Stimulated activated CD8-positive, alpha-beta memory T cell treated with anti-CD3 and anti-CD28 coated beads, Interleukin-7, amount 100 ng/mL, for 1 hour (primary cell): ENCODE data around the gene PNPLA2.
A peak's percentile ranks its signal among the peaks of the same experiment; 100 is the strongest.

Experiments used
- DNase-seq, 2 donors: peaks; one replicate each; pipeline ENCODE4 v3.0.0-alpha.2; 2020; ENCODE audit warnings: low read depth in 2 of 2

PNPLA2 gene

GRCh38 chr11:815675-816432 lies 2.9 kb upstream of the PNPLA2 start:
- no peak for DNase-seq

- DNase-seq, result no peak
Measured at GRCh38 chr11:816433-816779, 2.3 kb upstream of the PNPLA2 start.

DNA sequence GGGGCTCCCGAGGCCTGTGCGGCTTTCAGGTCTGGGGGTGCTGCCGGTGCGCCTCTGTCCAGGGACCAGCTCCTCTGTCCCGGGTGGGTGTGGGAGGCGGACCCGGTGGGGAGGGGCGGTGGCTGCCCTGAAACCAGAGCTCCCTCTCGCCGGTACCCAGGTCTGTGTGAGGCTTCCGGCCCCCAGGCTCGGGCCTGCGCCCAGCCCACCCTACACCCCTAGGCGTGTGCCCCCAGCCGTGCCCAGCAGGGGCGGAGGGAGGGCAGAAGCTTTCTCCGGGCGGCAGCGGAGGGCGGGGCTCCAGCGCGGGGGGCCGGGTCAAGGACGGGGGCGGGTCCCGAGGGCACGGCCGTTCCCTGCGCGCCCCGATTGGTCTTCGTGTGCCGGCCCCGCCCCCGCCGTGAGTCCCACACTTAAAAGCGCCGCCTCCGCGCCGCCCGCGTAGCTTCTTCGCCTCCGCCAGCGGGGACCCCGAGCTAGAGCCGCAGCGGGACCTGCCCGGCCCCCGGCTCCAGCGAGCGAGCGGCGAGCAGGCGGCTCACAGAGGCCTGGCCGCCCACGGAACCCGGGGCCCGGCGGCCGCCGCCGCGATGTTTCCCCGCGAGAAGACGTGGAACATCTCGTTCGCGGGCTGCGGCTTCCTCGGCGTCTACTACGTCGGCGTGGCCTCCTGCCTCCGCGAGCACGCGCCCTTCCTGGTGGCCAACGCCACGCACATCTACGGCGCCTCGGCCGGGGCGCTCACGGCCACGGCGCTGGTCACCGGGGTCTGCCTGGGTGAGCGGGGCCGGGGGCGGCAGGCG lies 616 bp downstream of the PNPLA2 start:
- DNase-seq, result peak; percentile 83 to 88

DNA sequence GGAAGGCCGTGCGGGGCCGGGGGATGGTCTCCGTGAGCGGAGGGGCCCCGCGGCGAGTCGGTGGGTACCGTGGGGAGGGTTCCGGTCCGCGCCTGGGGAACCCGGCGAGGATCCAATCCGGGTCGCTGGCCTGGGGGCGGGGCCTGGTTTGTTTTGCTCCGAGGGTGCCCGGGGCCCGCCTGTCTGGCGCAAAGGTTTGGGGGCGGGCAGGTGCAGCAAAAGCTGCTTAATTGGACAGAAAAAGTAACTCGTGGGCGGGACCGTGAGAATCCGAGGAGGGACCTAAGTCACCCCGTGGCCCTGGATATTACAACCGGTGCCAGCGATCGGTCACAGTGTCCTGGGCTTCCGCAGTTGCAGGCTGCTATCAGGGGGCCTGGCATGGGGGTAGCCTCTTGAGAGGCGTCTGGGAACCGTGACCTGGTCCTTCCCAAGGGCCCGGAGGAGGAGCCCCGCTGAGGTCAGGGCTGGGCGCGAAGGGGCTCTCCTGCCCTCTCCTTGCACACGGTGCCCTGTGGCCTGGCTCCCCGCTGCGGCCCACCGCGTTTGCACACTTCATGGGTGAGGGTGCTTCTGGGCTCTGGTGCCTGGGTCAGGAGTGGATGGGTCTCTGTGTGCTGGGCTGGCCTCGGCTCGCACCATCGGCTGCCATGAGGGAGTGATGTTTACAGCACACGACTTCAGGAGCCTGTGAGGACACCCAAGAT lies 1.4 kb downstream of the PNPLA2 start:
- DNase-seq, result peak; percentile 87 to 90

DNA sequence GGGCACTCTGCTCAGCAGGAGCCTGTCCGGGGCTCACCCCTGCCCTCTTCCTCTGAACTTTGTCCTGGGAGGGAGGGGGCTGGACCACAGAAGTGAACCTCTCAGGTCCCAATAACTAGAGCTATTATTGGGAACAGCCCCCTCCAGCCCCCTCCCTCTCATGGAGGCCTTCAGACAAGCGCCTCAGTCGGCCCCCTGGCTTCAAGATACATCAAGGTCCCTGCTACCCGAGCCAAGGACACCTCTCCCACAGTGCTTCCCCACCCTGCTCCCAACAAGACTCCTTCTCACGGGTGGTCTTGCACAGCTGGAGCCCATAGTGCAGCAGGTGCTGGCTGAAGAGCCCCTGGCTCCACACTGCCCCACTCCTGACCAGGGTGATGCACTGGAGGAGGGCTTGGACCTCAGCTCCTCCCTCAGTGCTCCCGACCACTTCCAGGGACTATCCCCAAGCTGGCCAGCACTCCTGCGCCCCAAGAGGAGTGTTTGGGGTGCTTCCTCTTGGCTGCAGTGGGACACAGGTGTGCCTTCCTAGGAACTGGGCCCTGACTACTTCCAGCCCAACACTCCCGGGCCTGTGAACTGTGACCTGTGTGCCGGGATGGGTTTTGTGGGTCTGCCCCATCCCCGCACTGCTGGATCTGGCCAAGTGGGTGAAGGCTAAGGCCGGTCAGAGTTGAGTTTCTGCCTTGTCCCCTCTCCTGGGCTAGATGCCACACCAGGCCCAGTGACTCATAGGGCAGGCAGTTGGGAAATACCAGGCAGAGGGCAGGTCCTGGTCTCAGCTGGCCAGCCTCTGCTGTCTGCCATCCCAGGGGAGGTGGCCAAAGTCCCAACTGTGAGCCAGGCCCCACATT lies 2.2 kb downstream of the PNPLA2 start:
- no peak for DNase-seq

GRCh38 chr11:821512-822371 lies 3.0 kb downstream of the PNPLA2 start:
- DNase-seq, result no peak

DNA sequence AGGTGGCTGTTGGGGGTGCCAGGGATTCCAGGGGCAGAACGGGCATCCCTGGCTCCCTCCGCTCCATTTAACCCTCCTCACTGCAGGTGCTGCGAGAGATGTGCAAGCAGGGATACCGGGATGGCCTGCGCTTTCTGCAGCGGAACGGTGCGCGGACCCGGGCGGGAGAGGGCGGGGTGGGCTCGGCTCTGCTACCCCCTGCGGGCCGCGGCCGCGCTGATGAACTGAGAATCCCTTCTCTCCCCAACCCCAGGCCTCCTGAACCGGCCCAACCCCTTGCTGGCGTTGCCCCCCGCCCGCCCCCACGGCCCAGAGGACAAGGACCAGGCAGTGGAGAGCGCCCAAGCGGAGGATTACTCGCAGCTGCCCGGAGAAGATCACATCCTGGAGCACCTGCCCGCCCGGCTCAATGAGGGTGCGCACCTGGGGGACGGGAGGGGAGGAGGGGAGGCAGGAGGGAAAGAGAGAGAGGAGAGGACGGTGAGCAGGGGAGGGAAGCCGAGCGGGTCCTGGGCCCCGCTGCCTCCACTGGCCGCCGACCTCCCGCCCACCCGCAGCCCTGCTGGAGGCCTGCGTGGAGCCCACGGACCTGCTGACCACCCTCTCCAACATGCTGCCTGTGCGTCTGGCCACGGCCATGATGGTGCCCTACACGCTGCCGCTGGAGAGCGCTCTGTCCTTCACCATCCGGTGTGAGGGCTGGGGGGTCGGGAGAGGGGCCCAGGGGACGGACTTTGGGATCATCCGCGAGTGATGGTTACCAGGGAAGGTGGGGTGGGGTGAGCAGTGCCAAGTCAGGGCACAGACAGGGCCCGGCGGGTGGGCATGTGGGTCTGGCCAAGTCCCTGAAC lies 5.0 kb downstream of the PNPLA2 start:
- no peak for DNase-seq

DNA sequence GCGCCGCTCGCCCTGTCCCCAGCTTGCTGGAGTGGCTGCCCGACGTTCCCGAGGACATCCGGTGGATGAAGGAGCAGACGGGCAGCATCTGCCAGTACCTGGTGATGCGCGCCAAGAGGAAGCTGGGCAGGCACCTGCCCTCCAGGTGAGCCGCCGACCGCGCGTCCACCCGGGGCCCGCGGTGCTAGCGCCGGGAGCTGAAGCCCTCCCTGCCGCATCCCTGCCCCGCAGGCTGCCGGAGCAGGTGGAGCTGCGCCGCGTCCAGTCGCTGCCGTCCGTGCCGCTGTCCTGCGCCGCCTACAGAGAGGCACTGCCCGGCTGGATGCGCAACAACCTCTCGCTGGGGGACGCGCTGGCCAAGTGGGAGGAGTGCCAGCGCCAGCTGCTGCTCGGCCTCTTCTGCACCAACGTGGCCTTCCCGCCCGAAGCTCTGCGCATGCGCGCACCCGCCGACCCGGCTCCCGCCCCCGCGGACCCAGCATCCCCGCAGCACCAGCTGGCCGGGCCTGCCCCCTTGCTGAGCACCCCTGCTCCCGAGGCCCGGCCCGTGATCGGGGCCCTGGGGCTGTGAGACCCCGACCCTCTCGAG lies 5.7 kb downstream of the PNPLA2 start:
- no peak for DNase-seq

DNA sequence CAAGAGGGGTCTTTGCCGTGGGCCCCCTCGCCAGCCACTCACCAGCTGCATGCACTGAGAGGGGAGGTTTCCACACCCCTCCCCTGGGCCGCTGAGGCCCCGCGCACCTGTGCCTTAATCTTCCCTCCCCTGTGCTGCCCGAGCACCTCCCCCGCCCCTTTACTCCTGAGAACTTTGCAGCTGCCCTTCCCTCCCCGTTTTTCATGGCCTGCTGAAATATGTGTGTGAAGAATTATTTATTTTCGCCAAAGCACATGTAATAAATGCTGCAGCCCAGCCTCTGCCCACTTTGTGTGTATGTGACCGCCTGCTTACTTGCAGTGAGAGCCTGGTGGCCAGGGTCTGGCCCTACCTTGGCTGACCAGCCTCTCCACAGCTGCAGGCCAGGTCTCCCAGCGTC lies 6.2 kb downstream of the PNPLA2 start:
- DNase-seq, result no peak

DNA sequence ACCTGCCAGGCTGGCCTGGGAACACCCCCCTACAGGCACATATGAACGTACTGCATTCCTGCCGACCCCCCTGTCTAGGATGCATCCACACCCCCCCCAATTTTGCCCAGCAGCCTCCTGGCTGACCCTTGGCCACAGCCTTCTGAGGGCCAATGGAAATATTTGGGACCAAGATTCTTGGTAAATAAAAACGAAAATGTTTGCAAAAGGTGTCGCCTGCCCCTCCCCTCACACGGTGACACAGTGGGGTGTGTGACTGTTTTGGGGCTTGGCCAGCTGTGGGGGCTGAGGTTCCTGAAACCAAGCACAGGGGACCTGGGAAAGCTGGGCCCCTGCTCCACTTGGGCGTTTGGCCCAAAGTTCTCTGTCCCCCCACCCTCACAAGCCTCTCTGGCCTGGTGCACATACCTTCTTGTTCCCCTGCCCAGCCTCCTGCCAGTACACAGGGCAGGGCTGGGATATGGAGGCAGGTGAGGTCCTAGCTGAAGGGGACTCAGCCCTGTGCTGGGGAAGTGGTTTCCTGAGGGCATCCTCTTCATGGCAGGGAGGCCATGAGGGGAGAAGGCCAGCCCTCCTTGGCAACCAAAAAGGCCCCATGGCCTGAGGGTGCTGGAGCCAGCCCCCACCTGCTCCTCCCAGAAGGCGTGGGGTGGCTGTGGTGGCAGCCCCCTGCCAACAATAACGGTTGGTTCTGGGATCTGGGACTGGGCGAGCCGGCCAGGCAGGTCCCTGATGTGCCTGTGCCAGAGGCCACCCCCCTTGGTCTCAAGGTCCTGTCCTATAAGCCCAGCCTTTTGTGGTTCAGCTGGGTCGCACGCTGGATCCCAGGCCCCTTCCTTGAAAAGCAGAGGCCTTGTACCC lies 6.9 kb downstream of the PNPLA2 start:
- no peak for DNase-seq

DNA sequence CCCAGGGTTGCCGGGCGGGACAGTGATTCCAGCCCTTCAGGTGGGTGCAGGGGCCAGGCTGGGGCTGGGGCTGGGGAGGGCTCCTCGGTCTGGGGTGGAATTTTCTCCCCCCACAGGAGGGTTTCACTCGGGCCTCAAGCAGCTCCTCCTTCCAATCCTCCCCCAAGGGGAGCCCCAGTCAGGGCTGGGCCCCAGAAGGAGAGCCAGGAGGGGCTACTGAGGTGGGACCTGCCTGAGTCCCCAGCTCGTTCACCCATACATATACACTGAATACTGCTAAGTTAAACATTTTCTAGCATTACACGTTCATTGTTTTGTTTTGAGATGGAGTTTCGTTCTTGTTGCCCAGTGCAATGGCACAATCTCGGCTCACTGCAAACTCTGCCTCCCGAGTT lies 7.5 kb downstream of the PNPLA2 start:
- no peak for DNase-seq

DNA sequence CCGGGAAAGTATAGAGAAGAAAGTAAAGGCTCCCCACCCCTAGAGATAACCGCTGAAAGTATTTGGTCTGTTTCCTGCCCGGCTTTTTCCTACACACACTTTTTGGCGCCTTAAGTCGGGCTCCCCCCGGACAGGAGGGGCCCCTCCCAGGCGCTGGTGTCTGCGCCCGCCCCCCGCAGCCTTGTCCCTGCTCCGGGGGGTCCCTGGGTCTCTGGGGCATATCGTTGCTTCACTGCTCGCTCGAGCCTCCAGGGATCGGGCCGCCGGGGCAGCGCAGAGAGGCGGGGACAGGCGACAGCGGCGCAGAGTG lies 8.1 kb downstream of the PNPLA2 start:
- DNase-seq, result no peak

- no peak for DNase-seq
Measured at GRCh38 chr11:827146-827896, 8.6 kb downstream of the PNPLA2 start.

DNA sequence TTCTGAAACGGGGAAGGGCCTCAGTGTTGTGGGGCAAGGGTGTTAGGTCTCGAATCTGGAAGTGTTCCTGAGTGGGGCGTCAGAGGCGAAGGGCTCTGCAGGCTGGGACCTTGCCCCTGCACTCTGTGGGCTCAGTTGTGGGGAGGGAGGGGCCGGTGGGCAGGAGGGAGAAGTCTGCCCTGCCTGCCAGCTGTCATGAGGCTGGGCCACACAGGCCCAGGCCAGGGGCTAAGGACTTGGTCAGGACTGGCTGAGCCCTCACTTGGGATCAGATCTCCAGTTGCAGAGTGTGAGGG lies 9.1 kb downstream of the PNPLA2 start, which contains the start of gene CRACR2B:
Gene CRACR2B (plus strand): TSS at position 23 of the 296 bp plus-strand sequence. CDS start 689 bp downstream, outside the sequence.
- no peak for DNase-seq

- no peak for DNase-seq
Measured at GRCh38 chr11:828506-829175, 9.9 kb downstream of the PNPLA2 start.

DNA sequence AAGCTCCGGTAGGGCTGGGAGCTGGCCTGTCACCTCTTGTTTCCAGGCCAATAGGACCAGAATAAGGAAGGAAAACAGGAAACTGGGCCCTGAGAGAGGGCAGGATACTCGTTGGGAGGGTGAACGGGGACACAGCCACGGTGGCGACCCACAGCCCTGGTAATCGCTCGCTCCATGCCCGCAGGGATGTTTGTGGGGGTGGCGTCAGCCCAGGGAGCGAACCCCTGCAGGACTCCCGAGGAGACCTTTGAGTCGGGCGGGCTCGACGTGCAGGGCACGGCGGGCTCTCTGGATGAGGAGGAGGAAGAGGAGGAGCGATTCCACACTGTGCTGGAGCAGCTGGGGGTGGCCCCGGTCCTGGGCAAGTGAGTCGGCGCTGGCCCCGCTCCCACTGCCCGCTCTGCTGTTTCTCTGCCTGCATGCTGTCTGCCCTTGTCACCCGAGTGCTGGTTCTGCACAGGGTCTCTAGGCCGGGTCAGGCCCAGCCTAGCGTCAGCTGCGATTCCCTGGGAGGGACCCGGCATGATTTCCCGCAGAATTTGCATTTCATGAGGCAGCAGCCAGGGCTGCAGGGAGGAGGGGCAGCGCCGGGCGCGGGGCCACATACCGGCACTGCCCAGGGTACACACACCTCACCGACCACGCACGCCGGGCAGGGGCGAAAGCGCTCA lies 10.6 kb downstream of the PNPLA2 start:
- no peak for DNase-seq

DNA sequence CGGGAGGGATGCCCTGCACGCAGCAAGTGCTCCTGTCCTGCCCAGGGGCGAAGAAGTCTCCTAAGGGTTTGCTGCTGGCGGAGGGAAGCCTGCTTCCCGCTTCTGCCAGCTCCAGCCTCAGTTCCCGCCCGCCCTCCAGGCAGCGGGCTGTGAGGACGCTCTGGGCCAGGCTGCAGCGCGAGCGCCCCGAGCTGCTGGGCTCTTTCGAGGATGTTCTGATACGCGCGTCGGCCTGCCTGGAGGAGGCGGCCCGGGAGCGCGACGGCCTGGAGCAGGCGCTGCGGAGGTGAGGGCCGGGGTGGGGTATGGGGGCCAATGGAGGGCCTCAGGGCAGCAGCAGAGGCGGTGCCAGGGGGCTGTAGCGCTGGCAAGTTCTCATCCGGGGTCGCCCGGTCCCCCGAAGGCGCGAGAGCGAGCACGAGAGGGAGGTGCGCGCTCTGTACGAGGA lies 11.2 kb downstream of the PNPLA2 start:
- DNase-seq, result no peak
